Neural cell (in vitro differentiated cells): ENCODE measurements around the gene BCKDHB. TPM values are rescaled to one million over a fixed set of nuclear protein-coding genes. Genes with fewer than 3 reads are reported as not detected.

Experiments used
- H2AFZ ChIP-seq: fragments of 200-600, 300-800 bp; sonication (generic), shearing (Covaris generic); 2 replicates; pipeline ENCODE4 v1.6.0; 2014; ENCODE audit warnings: low read depth, mild to moderate bottlenecking, antibody characterized with exemption, low read length, moderate library complexity
- H3F3A ChIP-seq: fragments of 200-600 bp; shearing (Covaris generic); 2 replicates; pipeline ENCODE4 v1.6.1; 2016; ENCODE audit warnings: mild to moderate bottlenecking, moderate library complexity, mixed read lengths, antibody characterized with exemption, low read length; ENCODE audit not compliant: insufficient read depth, poor library complexity, severe bottlenecking
- H3K27ac ChIP-seq: fragments of 200-600, 300-800 bp; sonication (generic), shearing (Covaris generic); 2 replicates; pipeline ENCODE4 v1.5.1; 2014; ENCODE audit warnings: mild to moderate bottlenecking, low read length, moderate library complexity
- H3K27me3 ChIP-seq: fragments of 300-800, 200-600 bp; sonication (generic), shearing (Covaris generic); 2 replicates; pipeline ENCODE4 v1.6.0; 2014; ENCODE audit warnings: mild to moderate bottlenecking, low read depth, low read length, moderate library complexity; ENCODE audit not compliant: insufficient read depth
- H3K36me3 ChIP-seq: fragments of 300-800, 200-600 bp; sonication (generic), shearing (Covaris generic); 2 replicates; pipeline ENCODE4 v1.5.1; 2014; ENCODE audit warnings: mild to moderate bottlenecking, antibody characterized with exemption, low read length, moderate library complexity; ENCODE audit not compliant: insufficient read depth
- H3K4me2 ChIP-seq: fragments of 300-800, 200-600 bp; sonication (generic), shearing (Covaris generic); 2 replicates; pipeline ENCODE4 v1.6.0; 2014; ENCODE audit warnings: mild to moderate bottlenecking, low read length
- H3K4me3 ChIP-seq: fragments of 300-800, 200-600 bp; sonication (generic), shearing (Covaris generic); 2 replicates; pipeline ENCODE4 v1.5.1; 2014; ENCODE audit warnings: mild to moderate bottlenecking, low read length, moderate library complexity
- H3K79me2 ChIP-seq: fragments of 200-600 bp; shearing (Covaris generic); replicated peaks from 2 replicates; pipeline ENCODE4 v1.6.0; 2014; ENCODE audit warnings: mild to moderate bottlenecking, low read length, moderate library complexity; ENCODE audit not compliant: insufficient read depth
- H3K9ac ChIP-seq: fragments of 300-800, 200-600 bp; sonication (generic), shearing (Covaris generic); 2 replicates; pipeline ENCODE4 v1.6.1; 2016; ENCODE audit warnings: mild to moderate bottlenecking, low read length, mixed read lengths
- H3K9me2 ChIP-seq: fragments of 200-600 bp; shearing (Covaris generic); 2 replicates; pipeline ENCODE4 v1.6.1; 2016; ENCODE audit warnings: mild to moderate bottlenecking, low read length, mixed read lengths; ENCODE audit not compliant: insufficient read depth
- H3K9me3 ChIP-seq: fragments of 200-600, 300-800 bp; sonication (generic), shearing (Covaris generic); 2 replicates; pipeline ENCODE4 v1.6.1; 2016; ENCODE audit warnings: mild to moderate bottlenecking, mixed run types, low read length, moderate library complexity, mixed read lengths
- H4K20me1 ChIP-seq: fragments of 200-600 bp; shearing (Covaris generic); 2 replicates; pipeline ENCODE4 v1.6.1; 2016; ENCODE audit warnings: mild to moderate bottlenecking, mixed run types; ENCODE audit not compliant: insufficient read depth
- CTCF ChIP-seq: fragments of 450-650 bp; IDR thresholded peaks from 2 replicates; pipeline ENCODE4 v1.5.1; 2014; ENCODE audit warnings: antibody characterized with exemption, mild to moderate bottlenecking, moderate library complexity; ENCODE audit not compliant: poor library complexity, severe bottlenecking
- EP300 ChIP-seq: fragments of 450-650 bp; conservative IDR thresholded peaks from 2 replicates; pipeline ENCODE4 v1.6.1; 2014; ENCODE audit warnings: antibody characterized with exemption, mild to moderate bottlenecking, moderate library complexity; ENCODE audit not compliant: poor library complexity, severe bottlenecking
- EZH2 ChIP-seq: fragments of 200-600, 300-800 bp; shearing (Covaris generic), sonication (generic); IDR thresholded peaks from 2 replicates; pipeline ENCODE4 v1.6.1; 2014; ENCODE audit warnings: antibody characterized with exemption, low read length, borderline replicate concordance, mild to moderate bottlenecking; ENCODE audit not compliant: insufficient read depth, poor library complexity, severe bottlenecking
- MXI1 ChIP-seq: fragments of 450-650 bp; conservative IDR thresholded peaks from 2 replicates; pipeline ENCODE4 v1.6.1; 2014; ENCODE audit warnings: antibody characterized with exemption, mild to moderate bottlenecking; ENCODE audit not compliant: poor library complexity, severe bottlenecking
- POLR2AphosphoS5 ChIP-seq: IDR thresholded peaks from 2 replicates; pipeline ENCODE4 v1.6.1; 2012
- RAD21 ChIP-seq: fragments of 450-650 bp; conservative IDR thresholded peaks from 2 replicates; pipeline ENCODE4 v1.6.1; 2014; ENCODE audit warnings: antibody characterized with exemption, mild to moderate bottlenecking, moderate library complexity
- REST ChIP-seq: IDR thresholded peaks from 2 replicates; pipeline ENCODE4 v1.6.1; 2012; ENCODE audit warnings: borderline replicate concordance
- SMC3 ChIP-seq: fragments of 450-650 bp; conservative IDR thresholded peaks from 2 replicates; pipeline ENCODE4 v1.6.1; 2014; ENCODE audit warnings: antibody characterized with exemption, mild to moderate bottlenecking, moderate library complexity; ENCODE audit not compliant: poor library complexity
- TAF1 ChIP-seq: IDR thresholded peaks from 2 replicates; pipeline ENCODE4 v1.6.1; 2012; ENCODE audit warnings: low read depth
- polyA plus RNA-seq: library from polyadenylated mRNA; depleted of rRNA; stranded (reverse); fragments of >200 nt; gene quantifications from 2 replicates; pipeline ENCODE4 v1.2.3, GENCODE V29; 2014

Gene BCKDHB
- polyA plus RNA-seq, 1 donor from 2014 or later, result 16.1 TPM

GRCh38 chr6:80163754-80164187 is 57.3 kb downstream of the BCKDHB start:
- Histone ChIP-seq H3K9me3 (no peaks in the 10 kb centered on the region), H2AFZ (no peak overlapping the region), H4K20me1 (no peaks in the 10 kb centered on the region), H3K4me3 (no peak overlapping the region), H3K27me3 (no peaks in the 10 kb centered on the region), H3K79me2 (no peaks in the 10 kb centered on the region), H3K9ac (no peak overlapping the region), H3K4me2 (no peak overlapping the region), H3K36me3 (no peaks in the 10 kb centered on the region), H3F3A (no peaks in the 10 kb centered on the region), H3K27ac (no peak overlapping the region), H3K9me2 (no peaks in the 10 kb centered on the region)
- no peak for TF ChIP-seq REST
- TF ChIP-seq TAF1, result no peak
- no peak for TF ChIP-seq POLR2AphosphoS5
- no peak for TF ChIP-seq EZH2
- no peak for TF ChIP-seq EP300
- no peak for TF ChIP-seq SMC3
- TF ChIP-seq MXI1, result no peak
- no peak for TF ChIP-seq CTCF
- TF ChIP-seq RAD21, result no peak

- H3K4me2 ChIP-seq, result no peak overlapping the region
- H3F3A ChIP-seq, result no peaks in the 10 kb centered on the region
- no peak overlapping the region for H3K4me3 ChIP-seq
Observed at GRCh38 chr6:80165143-80165542, 58.7 kb downstream of the BCKDHB start.

More at GRCh38 chr6:80165143-80165542, 58.7 kb downstream of the BCKDHB start:
- H4K20me1 ChIP-seq, result no peaks in the 10 kb centered on the region
- H3K9me2 ChIP-seq, result no peaks in the 10 kb centered on the region
- H3K36me3 ChIP-seq, result no peaks in the 10 kb centered on the region
- no peak overlapping the region for H3K9ac ChIP-seq
- H3K9me3 ChIP-seq, result no peaks in the 10 kb centered on the region
- no peaks in the 10 kb centered on the region for H3K27me3 ChIP-seq
- H3K79me2 ChIP-seq, result no peaks in the 10 kb centered on the region
- no peak for TF ChIP-seq POLR2AphosphoS5
- TF ChIP-seq TAF1, result no peak
- TF ChIP-seq CTCF, result no peak
- TF ChIP-seq EP300, result no peak
- no peak for TF ChIP-seq EZH2
- TF ChIP-seq RAD21, result no peak
- TF ChIP-seq MXI1, result no peak
- no peak for TF ChIP-seq SMC3
- no peak for TF ChIP-seq REST
- H2AFZ ChIP-seq, result no peak overlapping the region
- H3K27ac ChIP-seq, result no peak overlapping the region
